ENCODE measurements around the gene ANO6. TPM values are rescaled to one million over a fixed set of nuclear protein-coding genes. Genes with fewer than 3 reads are reported as not detected.

Gene ANO6
- total RNA-seq, 1 donor from 2014 or later = 32.0 TPM

- no peak overlapping the region for H3K27ac Mint-ChIP-seq (ENCODE audit: unreplicated experiment)
- no peaks in the 10 kb centered on the region for H3K9me3 Mint-ChIP-seq
- H3K4me3 Mint-ChIP-seq = no peak overlapping the region
- TF ChIP-seq CTCF (conservative IDR thresholded peaks at IDR 0.05) = no peak
- no peak for DNase-seq (ENCODE audit: low read depth, low spot score)
- no peaks in the 10 kb centered on the region for H3K4me1 Mint-ChIP-seq
- peaks cover 36% of the 10 kb centered on the region for H3K36me3 Mint-ChIP-seq (ENCODE audit: low read depth)
- no peaks in the 10 kb centered on the region for H3K27me3 Mint-ChIP-seq (ENCODE audit: low read depth)
Measured at GRCh38 chr12:45423931-45424330, 208.0 kb downstream of the ANO6 start.

- DNase-seq (ENCODE audit: low read depth, low spot score) = no peak
- Mint-ChIP-seq H3K4me1 (no peaks in the 10 kb centered on the region), H3K9me3 (no peaks in the 10 kb centered on the region), H3K27me3 (ENCODE audit: low read depth) (no peaks in the 10 kb centered on the region), H3K36me3 (ENCODE audit: low read depth) (peaks cover 46% of the 10 kb centered on the region), H3K27ac (ENCODE audit: unreplicated experiment) (no peak overlapping the region), H3K4me3 (no peak overlapping the region)
- TF ChIP-seq CTCF (conservative IDR thresholded peaks at IDR 0.05) = no peak
Measured at GRCh38 chr12:45425426-45425825, 209.5 kb downstream of the ANO6 start.

- Mint-ChIP-seq H3K4me3 (no peak overlapping the region), H3K27ac (ENCODE audit: unreplicated experiment) (no peak overlapping the region), H3K27me3 (ENCODE audit: low read depth) (no peaks in the 10 kb centered on the region), H3K9me3 (no peaks in the 10 kb centered on the region), H3K4me1 (no peaks in the 10 kb centered on the region), H3K36me3 (ENCODE audit: low read depth) (peaks cover 50% of the 10 kb centered on the region)
- no peak for TF ChIP-seq CTCF (conservative IDR thresholded peaks at IDR 0.05)
- DNase-seq (ENCODE audit: low read depth, low spot score) = no peak
Measured at GRCh38 chr12:45426294-45426693, 210.4 kb downstream of the ANO6 start.

GRCh38 chr12:45427042-45427441 lies 211.1 kb downstream of the ANO6 start:
- Mint-ChIP-seq H3K4me3 (no peak overlapping the region), H3K27me3 (ENCODE audit: low read depth) (no peaks in the 10 kb centered on the region), H3K9me3 (no peaks in the 10 kb centered on the region), H3K27ac (ENCODE audit: unreplicated experiment) (no peak overlapping the region), H3K36me3 (ENCODE audit: low read depth) (peaks cover 47% of the 10 kb centered on the region), H3K4me1 (no peaks in the 10 kb centered on the region)
- no peak for DNase-seq (ENCODE audit: low read depth, low spot score)
- no peak for TF ChIP-seq CTCF (conservative IDR thresholded peaks at IDR 0.05)

GRCh38 chr12:45429831-45430230 lies 213.9 kb downstream of the ANO6 start:
- Mint-ChIP-seq H3K36me3 (ENCODE audit: low read depth) (peaks cover 56% of the 10 kb centered on the region), H3K27me3 (ENCODE audit: low read depth) (no peaks in the 10 kb centered on the region), H3K4me3 (no peak overlapping the region), H3K4me1 (peaks cover 17% of the 10 kb centered on the region), H3K9me3 (no peaks in the 10 kb centered on the region), H3K27ac (ENCODE audit: unreplicated experiment) (no peak overlapping the region)
- no peak for TF ChIP-seq CTCF (conservative IDR thresholded peaks at IDR 0.05)
- no peak for DNase-seq (ENCODE audit: low read depth, low spot score)

GRCh38 chr12:45431126-45431525 lies 215.2 kb downstream of the ANO6 start:
- Mint-ChIP-seq H3K4me3 (no peak overlapping the region), H3K27me3 (ENCODE audit: low read depth) (no peaks in the 10 kb centered on the region), H3K9me3 (no peaks in the 10 kb centered on the region), H3K27ac (ENCODE audit: unreplicated experiment) (no peak overlapping the region), H3K36me3 (ENCODE audit: low read depth) (peaks cover 52% of the 10 kb centered on the region), H3K4me1 (peaks cover 30% of the 10 kb centered on the region)
- no peak for DNase-seq (ENCODE audit: low read depth, low spot score)
- TF ChIP-seq CTCF (conservative IDR thresholded peaks at IDR 0.05) = no peak

Measured in neural crest cell (in vitro differentiated cells).